Activated CD4-positive, alpha-beta T cell treated with anti-CD3 and anti-CD28 coated beads for 36 hours (primary cell): Measurements from ENCODE around the gene COX5A. TPM values are rescaled to one million over a fixed set of nuclear protein-coding genes. Genes with fewer than 3 reads are reported as not detected.

ENCODE experiments used
- ATAC-seq: fragments of 200-7000 bp; cut with Tn5 transposase; one replicate; pipeline ENCODE4 v1.10.0; 2021; ENCODE audit warnings: mild to moderate bottlenecking, moderate library complexity
- CTCF ChIA-PET: fragments of 350-600 bp; sonication (Branson Sonifier 250); formaldehyde crosslinking; loops from one replicate; lab custom pipeline; 2021; ENCODE audit warnings: antibody characterized with exemption; lab: Charles Lee
- POLR2A ChIA-PET: fragments of 350-600 bp; sonication (Branson Sonifier 250); formaldehyde crosslinking; loops from one replicate; lab custom pipeline; 2021; ENCODE audit warnings: antibody characterized with exemption, inconsistent platforms; lab: Charles Lee
- DNase-seq: peaks from one replicate; pipeline ENCODE4 v3.0.0-alpha.2; 2020
- H3K27ac Mint-ChIP-seq: one replicate; pipeline ENCODE4 v1.8.0; 2021; ENCODE audit warnings: mixed read lengths
- H3K27me3 Mint-ChIP-seq: one replicate; pipeline ENCODE4 v1.8.0; 2021; ENCODE audit warnings: mixed read lengths
- H3K36me3 Mint-ChIP-seq: one replicate; pipeline ENCODE4 v1.8.0; 2021; ENCODE audit warnings: low read depth, mixed read lengths
- H3K4me1 Mint-ChIP-seq: one replicate; pipeline ENCODE4 v1.8.0; 2021; ENCODE audit warnings: mixed read lengths
- H3K4me3 Mint-ChIP-seq: one replicate; pipeline ENCODE4 v1.8.0; 2021; ENCODE audit warnings: mild to moderate bottlenecking, moderate library complexity, mixed read lengths
- H3K9me3 Mint-ChIP-seq: one replicate; pipeline ENCODE4 v1.8.0; 2021; ENCODE audit warnings: low read depth, mixed read lengths
- intact Hi-C, 2 experiments: fragments of 100-400 bp; cut with DNase I in 1 of 2; cut with micrococcal nuclease in 1 of 2; formaldehyde crosslinking; loops; one replicate each; pipeline versions ENCODE4 v1.14.2 to v1.15.1; 2022 to 2024; cut with DNase I, micrococcal nuclease
- total RNA-seq, 2 experiments: library from RNA; stranded (reverse); gene quantifications; one replicate each; pipeline ENCODE4 v1.2.3, GENCODE V29; 2021

COX5A gene
- total RNA-seq = 100 to 1,000 TPM; 313 to 319 TPM

DNA sequence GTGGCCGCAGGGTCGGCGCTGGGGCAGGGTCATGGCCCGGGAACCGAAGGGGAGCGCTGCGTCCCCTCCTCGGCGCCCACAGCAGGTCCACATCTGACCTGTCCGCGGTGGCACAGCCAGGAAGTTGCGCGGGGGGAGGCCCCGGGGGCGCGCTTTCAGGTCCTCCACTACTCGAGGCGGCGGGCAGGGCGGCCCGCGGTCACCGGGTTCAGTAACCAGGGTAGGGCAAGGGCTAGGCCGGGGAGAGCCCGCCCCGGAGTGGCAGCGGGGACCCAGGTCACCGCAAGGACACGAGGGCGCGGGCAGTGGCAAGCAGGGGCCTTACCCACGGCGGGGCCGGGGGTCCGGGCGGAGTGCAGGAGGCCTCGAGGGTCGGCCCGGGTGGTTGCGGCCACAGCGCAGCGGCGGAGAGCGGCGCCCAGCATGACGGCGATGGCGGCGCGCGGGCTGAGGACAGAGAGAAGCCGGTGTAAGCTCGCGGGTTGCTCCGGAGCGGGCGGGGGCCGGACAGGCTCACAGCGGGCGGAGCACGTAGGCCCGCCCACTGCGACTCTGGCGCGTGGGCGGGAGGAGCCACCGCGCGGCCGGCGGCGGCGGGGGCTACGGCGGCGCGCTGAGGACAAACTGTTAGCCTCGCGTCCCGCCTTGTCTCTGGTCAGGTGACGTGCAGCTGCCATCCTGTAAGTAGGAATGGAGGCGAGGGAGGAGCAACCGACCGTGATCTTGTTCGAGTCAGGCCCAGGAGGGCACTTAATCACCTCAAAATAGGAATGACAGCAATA, at the start of gene COX5A:
TSS of gene COX5A (minus strand) at position 484 of the 782 bp plus-strand sequence. CDS start at position 425, 59 bp downstream.
- Mint-ChIP-seq H3K27me3 (no peaks in the 10 kb centered on the region), H3K36me3 (peaks cover 10% of the 10 kb centered on the region), H3K4me3 (peak within 1 kb of the TSS; percentile 88), H3K27ac (peak within 1 kb of the TSS; percentile 91), H3K9me3 (no peaks in the 10 kb centered on the region), H3K4me1 (peaks cover 31% of the 10 kb centered on the region)
- ATAC-seq (peak; percentile 96), DNase-seq (peak; percentile 96)
- POLR2A ChIA-PET = interaction anchor here (0.5 to 1.0 kb wide), 7 partner anchors 12 to 158 kb away, joined by 3 to 9 read pairs (median 4); partner anchors contain the start of genes FAM219B and RPP25
- intact Hi-C loops = loop anchor here (1.0 to 10.0 kb wide), 20 partner anchors 19 to 700 kb away; partner anchors contain the start of genes FAM219B (in 2 of the 2), SCAMP2 (in 2 of the 2), ULK3 (in 2 of the 2) and CLK3 (in 1 of the 2)
- CTCF ChIA-PET = interaction anchor here (0.8 to 1.2 kb wide), 2 partner anchors 13 to 36 kb away, joined by 3 to 5 read pairs; no protein-coding TSS in a partner anchor

DNA sequence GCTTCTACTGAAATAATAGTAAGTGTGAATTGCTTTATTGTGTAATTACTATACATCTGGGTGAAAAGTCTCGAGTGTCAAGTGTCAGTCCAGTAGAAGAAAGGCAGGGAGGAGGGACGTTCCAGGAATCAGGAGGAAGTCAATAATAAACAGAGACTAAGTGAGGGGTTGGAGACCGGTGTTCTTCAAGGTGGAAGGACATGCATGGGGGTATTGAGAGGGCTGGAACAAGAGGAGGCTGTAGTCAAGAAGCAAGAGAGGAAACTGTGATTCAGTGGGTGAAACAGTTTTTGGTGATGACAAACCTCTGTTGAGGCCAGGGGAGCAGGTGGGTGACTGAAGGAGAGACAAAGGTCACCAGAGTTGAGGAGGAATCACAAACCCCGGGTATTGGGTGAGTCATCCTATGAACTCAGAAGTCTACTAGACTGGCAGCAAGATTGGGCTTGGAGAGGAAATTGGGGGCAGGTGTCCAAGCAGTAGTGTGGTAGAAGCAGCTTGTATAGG, 45.9 kb upstream of the COX5A start:
- Mint-ChIP-seq H3K36me3 (no peaks in the 10 kb centered on the region), H3K9me3 (no peaks in the 10 kb centered on the region), H3K4me1 (peaks cover 13% of the 10 kb centered on the region), H3K4me3 (no peak overlapping the region), H3K27ac (peak overlapping the region; percentile 68), H3K27me3 (peaks cover 19% of the 10 kb centered on the region)
- DNase-seq (peak; percentile 82), ATAC-seq (peak; percentile 99)
- intact Hi-C loops = loop anchor here (1.0 kb wide), 6 partner anchors 12 to 219 kb away; partner anchors contain the start of genes COX5A (in 1 of the 2), RPP25 (in 1 of the 2) and SCAMP5 (in 1 of the 2)
- ChIA-PET POLR2A (interaction anchor here (1.1 kb wide), 1 partner anchor 27 kb away, joined by 3 read pairs; no protein-coding TSS in a partner anchor), CTCF (interaction anchor here (0.5 to 1.8 kb wide), 5 partner anchors 12 to 213 kb away, joined by 3 to 4 read pairs (median 3); partner anchors contain the start of gene SCAMP5)

DNA sequence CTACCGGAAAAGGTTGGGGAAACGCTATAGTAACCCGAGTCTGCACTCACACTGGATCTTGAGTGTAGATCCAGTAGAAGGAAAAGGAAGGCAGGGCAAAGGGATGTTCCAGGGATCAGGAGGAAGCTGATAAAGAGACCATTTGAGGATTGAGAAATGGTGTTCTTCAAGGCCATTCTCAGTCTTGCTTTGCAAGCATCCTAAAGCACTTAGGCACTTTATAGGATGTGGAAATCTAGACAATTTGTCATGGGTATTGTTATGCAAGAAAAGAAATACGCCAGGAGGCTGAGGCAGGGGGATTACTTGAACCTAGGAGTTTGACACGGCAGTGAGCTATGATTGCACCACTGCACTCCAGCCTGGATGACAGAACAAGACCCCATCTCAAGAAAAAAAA, 44.3 kb upstream of the COX5A start:
- no peak for DNase-seq
- H3K9me3 Mint-ChIP-seq = no peaks in the 10 kb centered on the region
- intact Hi-C loops = no loop called here
- POLR2A ChIA-PET = no interaction called here
- no peaks in the 10 kb centered on the region for H3K36me3 Mint-ChIP-seq
- H3K4me1 Mint-ChIP-seq = peaks cover 26% of the 10 kb centered on the region
- ATAC-seq = no peak
- CTCF ChIA-PET = interaction anchor here (0.9 kb wide), 1 partner anchor 13 kb away, joined by 3 read pairs; the partner anchor contains the start of gene SCAMP5
- H3K27ac Mint-ChIP-seq = no peak overlapping the region
- H3K4me3 Mint-ChIP-seq = no peak overlapping the region
- peaks cover 19% of the 10 kb centered on the region for H3K27me3 Mint-ChIP-seq

DNA sequence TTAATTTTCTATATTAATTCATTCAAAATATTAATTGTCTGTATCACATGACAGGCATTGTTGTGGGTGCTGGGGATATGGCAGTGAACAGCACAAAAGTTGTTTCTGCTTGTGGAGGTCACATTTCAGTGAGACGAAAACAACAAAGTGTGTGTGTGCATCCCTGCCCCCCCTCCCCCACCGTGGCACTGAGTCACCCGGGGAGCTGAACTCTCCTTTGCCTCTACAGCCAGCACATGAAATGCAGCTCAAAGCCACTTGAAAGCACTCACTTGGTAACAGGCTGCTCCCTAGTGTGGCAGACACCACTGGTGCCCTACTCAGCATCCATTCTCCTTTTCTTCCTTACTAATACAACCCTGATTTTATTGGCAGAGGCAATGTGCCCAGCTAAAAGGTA, 40.6 kb upstream of the COX5A start:
- intact Hi-C loops = no loop called here
- no peak overlapping the region for H3K27ac Mint-ChIP-seq
- H3K27me3 Mint-ChIP-seq = peaks cover 11% of the 10 kb centered on the region
- no peaks in the 10 kb centered on the region for H3K9me3 Mint-ChIP-seq
- H3K4me3 Mint-ChIP-seq = no peak overlapping the region
- ChIA-PET POLR2A (interaction anchor here (0.6 kb wide), 1 partner anchor 1006 kb away, joined by 3 read pairs; no protein-coding TSS in a partner anchor), CTCF (interaction anchor here (0.6 to 1.1 kb wide), 6 partner anchors 8 to 77 kb away, joined by 3 to 4 read pairs (median 3); partner anchors contain the start of gene SCAMP5)
- no peaks in the 10 kb centered on the region for H3K36me3 Mint-ChIP-seq
- peak; percentile 89 for ATAC-seq
- DNase-seq = peak; percentile 85
- peaks cover 16% of the 10 kb centered on the region for H3K4me1 Mint-ChIP-seq

DNA sequence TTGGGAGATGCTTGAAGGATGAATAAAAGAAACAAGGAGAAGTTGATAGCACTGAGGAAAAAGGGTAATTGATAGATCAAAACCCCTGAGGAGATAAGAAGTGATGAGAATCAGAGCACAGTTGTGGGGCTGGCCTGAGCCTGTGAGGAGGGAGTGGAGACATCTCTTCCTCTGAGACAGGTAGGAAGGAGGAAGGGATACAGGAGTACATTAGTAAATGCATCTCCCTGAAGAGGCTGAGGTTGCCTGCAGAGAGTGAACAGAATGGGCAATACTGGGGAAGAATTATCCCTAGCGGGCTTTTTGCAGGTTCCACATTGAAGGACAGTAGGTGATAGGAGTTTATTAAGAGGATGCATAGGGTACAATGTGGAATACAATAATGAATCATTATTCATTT, 40.2 kb upstream of the COX5A start:
- Mint-ChIP-seq H3K9me3 (no peaks in the 10 kb centered on the region), H3K36me3 (no peaks in the 10 kb centered on the region), H3K27me3 (peaks cover 11% of the 10 kb centered on the region), H3K4me3 (no peak overlapping the region), H3K27ac (no peak overlapping the region), H3K4me1 (peaks cover 13% of the 10 kb centered on the region)
- intact Hi-C loops = no loop called here
- ChIA-PET CTCF (interaction anchor here (0.6 to 1.3 kb wide), 8 partner anchors 8 to 832 kb away, joined by 3 to 5 read pairs (median 3); partner anchors contain the start of gene SCAMP5), POLR2A (interaction anchor here (0.6 kb wide), 1 partner anchor 192 kb away, joined by 3 read pairs; no protein-coding TSS in a partner anchor)
- DNase-seq (no peak), ATAC-seq (no peak)

DNA sequence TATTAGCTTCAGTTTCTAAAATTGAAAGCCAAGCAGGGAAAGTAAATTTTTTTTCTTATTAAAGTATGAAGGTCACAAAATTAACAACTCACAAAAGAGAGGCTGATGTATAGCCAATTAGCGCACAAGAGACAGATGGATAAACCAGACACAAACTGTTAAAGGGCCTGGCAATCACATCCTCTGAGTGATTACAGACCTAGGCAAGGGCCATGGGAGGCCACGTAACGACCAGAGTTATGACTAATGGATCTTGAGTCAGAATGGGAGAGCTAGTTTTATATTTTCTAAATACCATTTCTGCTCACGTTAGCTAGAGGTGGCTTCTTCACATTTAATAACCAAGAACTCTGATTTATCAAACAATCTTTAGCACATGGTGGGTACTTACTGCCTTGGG, 39.7 kb upstream of the COX5A start:
- ATAC-seq (peak; percentile 93), DNase-seq (peak; percentile 66)
- CTCF ChIA-PET = interaction anchor here (0.6 to 1.3 kb wide), 5 partner anchors 15 to 832 kb away, joined by 3 to 5 read pairs (median 3); partner anchors contain the start of gene SCAMP5
- intact Hi-C loops = loop anchor here in 1 of 2 experiments (1.0 kb wide), 1 partner anchor 18 kb away; the partner anchor contains the start of gene SCAMP5
- no peaks in the 10 kb centered on the region for H3K36me3 Mint-ChIP-seq
- H3K4me3 Mint-ChIP-seq = no peak overlapping the region
- POLR2A ChIA-PET = interaction anchor here (0.6 kb wide), 1 partner anchor 192 kb away, joined by 3 read pairs; no protein-coding TSS in a partner anchor
- H3K4me1 Mint-ChIP-seq = peaks cover 13% of the 10 kb centered on the region
- H3K27me3 Mint-ChIP-seq = peaks cover 16% of the 10 kb centered on the region
- H3K9me3 Mint-ChIP-seq = no peaks in the 10 kb centered on the region
- no peak overlapping the region for H3K27ac Mint-ChIP-seq

DNA sequence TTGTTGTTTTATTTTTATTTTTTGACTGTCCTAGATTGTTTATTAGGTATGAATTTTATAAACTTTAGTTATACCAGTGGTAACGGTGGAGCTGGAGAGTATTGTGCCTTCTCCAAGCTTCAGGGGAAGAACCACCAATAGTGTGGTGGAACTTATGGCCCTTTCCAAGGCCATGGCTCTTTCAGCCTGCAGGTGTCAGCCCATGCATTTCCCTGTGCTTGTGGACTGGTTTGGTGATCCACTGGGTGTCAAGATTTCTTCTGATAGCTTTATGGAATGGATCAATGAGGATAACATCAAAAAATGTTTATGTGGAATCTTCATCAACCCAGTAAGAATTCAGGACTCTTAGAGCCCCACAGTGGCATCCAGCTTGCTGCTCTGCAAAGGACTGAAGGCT, 38.3 kb upstream of the COX5A start:
- intact Hi-C loops = no loop called here
- no peak overlapping the region for H3K27ac Mint-ChIP-seq
- H3K27me3 Mint-ChIP-seq = peaks cover 14% of the 10 kb centered on the region
- DNase-seq (peak; percentile 22), ATAC-seq (no peak)
- H3K4me3 Mint-ChIP-seq = no peak overlapping the region
- H3K4me1 Mint-ChIP-seq = peaks cover 13% of the 10 kb centered on the region
- ChIA-PET POLR2A (no interaction called here), CTCF (interaction anchor here (0.6 to 1.1 kb wide), 4 partner anchors 12 to 205 kb away, joined by 3 to 4 read pairs (median 3); no protein-coding TSS in a partner anchor)
- H3K9me3 Mint-ChIP-seq = no peaks in the 10 kb centered on the region
- no peaks in the 10 kb centered on the region for H3K36me3 Mint-ChIP-seq

DNA sequence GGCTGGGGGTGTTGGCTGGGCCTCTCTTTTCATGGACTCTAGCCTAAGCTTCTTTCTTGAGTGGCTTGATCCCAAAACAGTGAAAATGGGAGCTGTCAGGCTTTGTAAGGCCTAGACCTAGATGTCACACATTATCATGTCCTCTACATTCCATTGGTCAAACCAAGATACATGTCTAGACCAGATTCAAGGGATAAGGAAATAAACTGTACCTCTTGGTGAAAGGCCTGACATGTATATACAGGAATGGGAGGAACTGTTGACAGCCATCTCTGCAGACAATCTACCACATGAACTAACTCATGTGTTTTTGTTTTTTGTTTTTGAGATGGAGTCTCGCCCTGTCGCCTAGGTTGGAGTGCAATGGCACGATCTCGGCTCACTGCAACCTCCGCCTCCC, 29.8 kb upstream of the COX5A start:
- Mint-ChIP-seq H3K36me3 (no peaks in the 10 kb centered on the region), H3K9me3 (no peaks in the 10 kb centered on the region), H3K27ac (no peak overlapping the region), H3K4me1 (peaks cover 2% of the 10 kb centered on the region), H3K4me3 (no peak overlapping the region), H3K27me3 (peaks cover under 1% of the 10 kb centered on the region)
- DNase-seq (no peak), ATAC-seq (no peak)
- ChIA-PET POLR2A (no interaction called here), CTCF (interaction anchor here (0.7 to 1.4 kb wide), 2 partner anchors 11 to 458 kb away, joined by 3 to 4 read pairs; partner anchors contain the start of gene RPP25)
- intact Hi-C loops = no loop called here

DNA sequence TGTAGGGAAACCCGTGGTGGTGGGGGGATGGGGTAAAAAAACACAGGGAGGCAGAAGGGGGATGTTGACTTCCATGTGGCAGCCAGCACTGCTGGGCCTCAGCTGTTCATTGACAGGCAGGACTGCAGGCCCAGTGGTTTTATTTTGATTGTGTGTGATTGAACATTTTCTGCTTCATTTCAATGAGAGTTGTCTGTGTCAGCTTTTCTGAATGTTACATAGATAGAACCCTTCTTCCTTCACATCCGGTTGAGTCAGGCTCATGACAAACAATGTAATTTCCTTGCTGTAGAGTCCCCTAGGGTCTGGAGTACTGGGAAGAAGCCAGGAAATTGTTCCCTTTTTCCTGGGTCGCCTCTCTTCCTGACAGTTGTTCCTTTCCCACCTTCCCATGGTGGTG, 26.9 kb upstream of the COX5A start:
- H3K4me1 Mint-ChIP-seq = peaks cover 16% of the 10 kb centered on the region
- ChIA-PET POLR2A (no interaction called here), CTCF (interaction anchor here (0.6 to 0.8 kb wide), 2 partner anchors 171 to 315 kb away, joined by 3 read pairs; no protein-coding TSS in a partner anchor)
- no peaks in the 10 kb centered on the region for H3K36me3 Mint-ChIP-seq
- H3K4me3 Mint-ChIP-seq = no peak overlapping the region
- DNase-seq (no peak), ATAC-seq (no peak)
- H3K27ac Mint-ChIP-seq = no peak overlapping the region
- H3K27me3 Mint-ChIP-seq = peaks cover 2% of the 10 kb centered on the region
- intact Hi-C loops = no loop called here
- H3K9me3 Mint-ChIP-seq = no peaks in the 10 kb centered on the region

DNA sequence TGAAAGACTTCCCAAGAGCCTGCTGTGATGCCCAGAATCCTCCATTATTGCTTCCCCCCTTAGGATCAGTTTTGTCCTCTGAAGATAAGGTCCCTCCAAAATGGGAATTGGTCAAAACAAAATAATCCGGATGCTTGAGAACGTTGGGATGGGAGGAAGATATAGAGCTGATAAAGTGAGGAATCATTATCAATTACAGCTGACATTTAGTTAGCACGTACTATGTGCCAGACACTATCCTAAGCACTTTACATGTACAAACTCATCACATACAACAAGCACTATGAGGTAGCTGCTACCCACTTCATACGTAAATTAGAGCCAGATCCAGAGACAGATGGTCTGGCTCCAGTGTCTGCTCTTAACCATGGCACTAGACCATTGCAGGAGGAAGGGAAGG, 25.3 kb upstream of the COX5A start:
- Mint-ChIP-seq H3K4me3 (no peak overlapping the region), H3K36me3 (no peaks in the 10 kb centered on the region), H3K4me1 (peaks cover 29% of the 10 kb centered on the region), H3K9me3 (no peaks in the 10 kb centered on the region), H3K27ac (no peak overlapping the region), H3K27me3 (peaks cover 17% of the 10 kb centered on the region)
- ChIA-PET POLR2A (no interaction called here), CTCF (interaction anchor here (0.9 to 1.5 kb wide), 2 partner anchors 14 to 191 kb away, joined by 3 to 4 read pairs; no protein-coding TSS in a partner anchor)
- intact Hi-C loops = no loop called here
- no peak for ATAC-seq
- DNase-seq = no peak

DNA sequence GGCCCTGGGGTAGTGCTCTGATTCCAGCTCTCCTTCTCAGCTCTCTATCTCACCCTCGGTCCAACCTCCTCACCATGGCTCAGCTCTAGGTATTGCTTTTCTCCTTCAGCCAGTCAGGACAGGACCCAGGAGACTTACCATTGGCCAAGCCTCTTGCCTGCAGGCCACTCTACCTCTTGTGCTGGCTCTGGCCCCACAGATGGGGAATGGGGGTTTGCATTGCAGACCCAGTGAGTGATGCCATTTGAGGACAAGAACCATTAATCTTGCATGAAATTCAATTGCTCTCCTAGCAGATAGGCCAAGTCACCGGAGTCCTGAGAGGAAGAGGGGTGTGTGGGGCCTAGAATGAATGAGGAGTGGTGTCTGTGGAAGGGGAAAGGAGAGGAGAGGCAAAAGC, 24.8 kb upstream of the COX5A start:
- DNase-seq (no peak), ATAC-seq (no peak)
- intact Hi-C loops = no loop called here
- H3K36me3 Mint-ChIP-seq = no peaks in the 10 kb centered on the region
- no peak overlapping the region for H3K27ac Mint-ChIP-seq
- ChIA-PET POLR2A (no interaction called here), CTCF (interaction anchor here (0.7 to 1.5 kb wide), 3 partner anchors 15 to 194 kb away, joined by 3 to 4 read pairs (median 3); no protein-coding TSS in a partner anchor)
- no peaks in the 10 kb centered on the region for H3K9me3 Mint-ChIP-seq
- peaks cover 33% of the 10 kb centered on the region for H3K4me1 Mint-ChIP-seq
- H3K4me3 Mint-ChIP-seq = no peak overlapping the region
- H3K27me3 Mint-ChIP-seq = peaks cover 21% of the 10 kb centered on the region
